T-helper 1 cell treated with Interleukin-12 subunit alpha and Interleukin-12 subunit beta and Interleukin-4 antibody, amounts not matched to agents 30 ng/mL and 1 ng/mL, for 36 hours (primary cell): Measurements from ENCODE around the gene BEAN1. TPM values are rescaled to one million over a fixed set of nuclear protein-coding genes. Genes with fewer than 3 reads are reported as not detected.

ENCODE experiments used
- intact Hi-C: fragments of 100-400 bp; cut with micrococcal nuclease; formaldehyde crosslinking; loops from one replicate; pipeline ENCODE4 v1.15.1; 2024
- total RNA-seq: library from RNA; stranded (reverse); gene quantifications from 2 replicates; pipeline ENCODE4 v1.2.3, GENCODE V29; 2022

BEAN1 gene
- total RNA-seq, 1 donor from 2014 or later = not detected

- intact Hi-C loops = no loop called here
Measured at GRCh38 chr16:66519482-66520373, 92.6 kb downstream of the BEAN1 start.

- intact Hi-C loops = no loop called here
Measured at GRCh38 chr16:66520406-66521170, 93.5 kb downstream of the BEAN1 start.

GRCh38 chr16:66521252-66521713, 94.2 kb downstream of the BEAN1 start:
- intact Hi-C loops = no loop called here

GRCh38 chr16:66521951-66522771, 95.1 kb downstream of the BEAN1 start:
- intact Hi-C loops = loop anchor here (1.0 kb wide), 3 partner anchors 30 to 82 kb away; partner anchors contain the start of genes CKLF and CMTM3

GRCh38 chr16:66522816-66523590, 95.9 kb downstream of the BEAN1 start:
- intact Hi-C loops = loop anchor here (1.0 kb wide), 3 partner anchors 29 to 81 kb away; partner anchors contain the start of genes CKLF and CMTM3

- intact Hi-C loops = loop anchor here (1.0 kb wide), 1 partner anchor 8 kb away; no protein-coding TSS in a partner anchor
Measured at GRCh38 chr16:66523861-66524354, 96.8 kb downstream of the BEAN1 start.

GRCh38 chr16:66524601-66525164, 97.6 kb downstream of the BEAN1 start:
- intact Hi-C loops = loop anchor here (1.0 kb wide), 1 partner anchor 8 kb away; no protein-coding TSS in a partner anchor

- intact Hi-C loops = no loop called here
Measured at GRCh38 chr16:66525396-66526180, 98.5 kb downstream of the BEAN1 start.

GRCh38 chr16:66528294-66528693, 101.2 kb downstream of the BEAN1 start:
- intact Hi-C loops = no loop called here

- intact Hi-C loops = no loop called here
Measured at GRCh38 chr16:66529475-66529874, 102.4 kb downstream of the BEAN1 start.

Other genes with a start within 250 kb of the BEAN1 start
- not detected in 2 replicates for gene CDH5, start 60.6 kb upstream of the BEAN1 start, total RNA-seq
- 17.6 and 21.7 TPM in 2 replicates for gene TK2, start 122.8 kb downstream of the BEAN1 start, total RNA-seq
- gene CKLF, start 125.3 kb downstream of the BEAN1 start, total RNA-seq = 253 and 270 TPM in 2 replicates
- 33.5 and 35.1 TPM in 2 replicates for gene CMTM1, start 139.1 kb downstream of the BEAN1 start, total RNA-seq
- gene CMTM2, start 152.2 kb downstream of the BEAN1 start, total RNA-seq = 3.1 and 3.4 TPM in 2 replicates
- 131 and 135 TPM in 2 replicates for gene CMTM3, start 177.4 kb downstream of the BEAN1 start, total RNA-seq